NCI-H748 (cell line): Measurements from ENCODE around the gene CACNA1I.

Experiments
- DNase-seq: peaks from one replicate; lab custom pipeline; 2025; ENCODE audit not compliant: unreplicated experiment; lab: John Stamatoyannopoulos, UW

CACNA1I gene

GRCh38 chr22:39535357-39535725 lies 35.2 kb upstream of the CACNA1I start:
- no peak for DNase-seq

- no peak for DNase-seq
These were observed 34.6 kb upstream of the CACNA1I start for GRCh38 chr22:39535831-39536449.

- DNase-seq: no peak
These were observed 33.8 kb upstream of the CACNA1I start for GRCh38 chr22:39536711-39537110.

- no peak for DNase-seq
These were observed 32.6 kb upstream of the CACNA1I start for GRCh38 chr22:39537975-39538374.

GRCh38 chr22:39543095-39543494 lies 27.5 kb upstream of the CACNA1I start:
- peak; percentile 39 for DNase-seq

- DNase-seq: no peak
These were observed 24.9 kb upstream of the CACNA1I start for GRCh38 chr22:39545386-39546365.

GRCh38 chr22:39546889-39547586 lies 23.5 kb upstream of the CACNA1I start:
- DNase-seq: no peak

- no peak for DNase-seq
These were observed 23.0 kb upstream of the CACNA1I start for GRCh38 chr22:39547587-39547947.

- no peak for DNase-seq
These were observed 17.1 kb upstream of the CACNA1I start for GRCh38 chr22:39553429-39553828.

GRCh38 chr22:39554151-39554550 lies 16.4 kb upstream of the CACNA1I start:
- no peak for DNase-seq

GRCh38 chr22:39556970-39557841 lies 13.3 kb upstream of the CACNA1I start:
- peak; percentile 33 for DNase-seq

- no peak for DNase-seq
These were observed 12.3 kb upstream of the CACNA1I start for GRCh38 chr22:39558254-39558727.

- no peak for DNase-seq
These were observed 11.6 kb upstream of the CACNA1I start for GRCh38 chr22:39558950-39559349.

GRCh38 chr22:39559456-39560105 lies 11.0 kb upstream of the CACNA1I start:
- no peak for DNase-seq

GRCh38 chr22:39560127-39560526 lies 10.4 kb upstream of the CACNA1I start:
- no peak for DNase-seq

- DNase-seq: no peak
These were observed 7.6 kb upstream of the CACNA1I start for GRCh38 chr22:39562839-39563489.

GRCh38 chr22:39563571-39564428 lies 6.8 kb upstream of the CACNA1I start:
- DNase-seq: no peak

GRCh38 chr22:39565414-39565944 lies 5.1 kb upstream of the CACNA1I start:
- DNase-seq: no peak
